ENCODE measurements around the gene FRMD4A. TPM values are rescaled to one million over a fixed set of nuclear protein-coding genes. Genes with fewer than 3 reads are reported as not detected.
A peak's percentile ranks its signal among the peaks of the same experiment; 100 is the strongest.
"Not testable (repeated sequence)": the region's sequence is repeated elsewhere in the genome, so short reads cannot be mapped to it uniquely, and the experiment has no call there.

Gene FRMD4A
- total RNA-seq, 2 donors from 2014 or later: 0.35 to 0.50 TPM

DNA sequence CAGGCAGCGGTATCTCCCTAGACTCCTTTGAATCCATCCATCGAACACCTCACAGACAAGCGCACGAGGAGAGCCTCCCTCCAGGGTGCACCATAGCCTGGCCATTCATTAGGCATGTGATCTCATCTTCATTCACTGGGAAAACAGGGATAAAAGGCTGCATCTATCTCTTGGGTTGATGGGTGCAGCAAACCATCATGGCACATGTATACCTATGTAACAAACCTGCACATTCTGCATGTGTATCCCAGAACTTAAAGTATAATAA is 552.1 kb downstream of the FRMD4A start:
- not testable (repeated sequence) for DNase-seq; H3K36me3 Mint-ChIP-seq (ENCODE audit: insufficient read depth in 2 of 2); H3K9me3 Mint-ChIP-seq; ATAC-seq (replicated peaks in 1 of 2); H3K4me1 Mint-ChIP-seq (ENCODE audit: low read depth); H3K27me3 Mint-ChIP-seq (ENCODE audit: low read depth); H3K27ac Mint-ChIP-seq; H3K4me3 Mint-ChIP-seq

DNA sequence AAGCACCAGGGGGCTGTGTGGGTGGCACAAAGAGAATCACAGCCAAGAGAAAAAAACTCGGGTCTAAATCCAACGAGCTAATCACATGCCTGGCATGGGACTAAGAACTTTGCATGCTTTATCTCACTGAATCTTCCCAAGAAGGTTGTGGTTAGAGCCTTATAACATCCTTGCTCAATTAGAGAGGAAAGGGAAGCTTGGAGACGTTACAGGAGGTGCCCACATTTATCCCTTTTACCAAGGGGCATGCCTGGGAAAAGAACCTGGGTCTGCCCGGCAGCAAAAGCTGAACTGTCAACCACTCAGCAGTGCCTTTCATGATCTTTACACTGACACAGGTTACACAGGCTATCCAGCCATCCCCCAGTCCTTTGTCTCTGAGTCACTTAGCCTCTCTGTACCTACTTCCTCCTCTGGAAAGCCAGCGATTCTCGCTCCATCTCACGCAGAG is 553.8 kb downstream of the FRMD4A start:
- ATAC-seq (replicated peaks in 1 of 2) (no peak), DNase-seq (no peak)
- no peak overlapping the region for H3K4me3 Mint-ChIP-seq

DNA sequence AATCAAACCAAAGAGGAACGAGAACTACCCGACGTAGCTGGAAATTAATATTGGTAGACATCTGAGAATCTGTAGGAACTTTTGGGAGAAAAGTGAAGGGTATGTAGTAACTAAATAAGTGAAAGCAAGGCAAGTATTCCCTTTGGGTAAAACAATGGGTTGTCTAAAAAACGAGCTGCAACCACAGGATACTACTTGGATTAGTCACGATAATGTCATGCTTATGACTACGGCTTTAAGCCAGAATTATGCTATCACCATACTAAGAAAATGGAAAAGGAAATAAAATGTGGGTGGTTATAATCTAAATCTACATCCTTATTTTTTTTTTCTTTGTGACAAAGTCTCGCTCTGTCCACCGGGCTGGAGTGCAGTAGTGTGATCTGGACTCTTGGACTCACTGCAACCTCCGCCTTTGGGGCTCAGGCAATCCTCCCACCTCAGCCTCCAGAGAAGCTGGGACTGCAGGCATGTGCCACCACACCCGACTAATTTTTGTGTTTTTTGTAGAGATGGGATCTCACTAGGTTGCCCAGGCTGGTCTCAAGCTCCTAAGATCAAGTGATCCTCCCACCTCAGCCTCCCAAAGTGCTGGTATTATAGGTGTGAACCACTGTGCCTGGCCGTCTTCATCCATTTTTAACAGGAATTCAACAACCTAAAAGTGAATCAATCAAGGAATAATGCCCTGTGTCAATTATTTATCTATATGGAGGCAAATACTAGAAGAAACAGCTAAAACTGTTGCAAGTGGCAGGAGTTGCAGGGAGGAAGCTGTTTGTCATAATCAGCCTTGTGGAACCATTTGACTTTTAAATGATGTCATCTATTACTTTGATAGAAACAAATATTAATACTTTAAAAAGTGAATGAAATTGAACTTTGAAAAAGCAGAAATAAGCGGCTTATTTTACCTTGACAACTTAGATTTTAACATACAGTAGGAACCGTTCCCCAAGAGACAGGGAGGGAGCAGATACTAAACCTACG is 554.6 kb downstream of the FRMD4A start:
- Mint-ChIP-seq H3K9me3 (no peaks in the 10 kb centered on the region), H3K4me1 (ENCODE audit: low read depth) (peaks cover 4% of the 10 kb centered on the region)

More for the DNA sequence above, 553.8 kb downstream of the FRMD4A start:
- H3K27ac Mint-ChIP-seq: no peak overlapping the region
- peaks cover 4% of the 10 kb centered on the region for H3K4me1 Mint-ChIP-seq (ENCODE audit: low read depth)
- H3K36me3 Mint-ChIP-seq (ENCODE audit: insufficient read depth in 2 of 2): no peaks in the 10 kb centered on the region
- H3K27me3 Mint-ChIP-seq (ENCODE audit: low read depth): no peaks in the 10 kb centered on the region
- no peaks in the 10 kb centered on the region for H3K9me3 Mint-ChIP-seq

DNA sequence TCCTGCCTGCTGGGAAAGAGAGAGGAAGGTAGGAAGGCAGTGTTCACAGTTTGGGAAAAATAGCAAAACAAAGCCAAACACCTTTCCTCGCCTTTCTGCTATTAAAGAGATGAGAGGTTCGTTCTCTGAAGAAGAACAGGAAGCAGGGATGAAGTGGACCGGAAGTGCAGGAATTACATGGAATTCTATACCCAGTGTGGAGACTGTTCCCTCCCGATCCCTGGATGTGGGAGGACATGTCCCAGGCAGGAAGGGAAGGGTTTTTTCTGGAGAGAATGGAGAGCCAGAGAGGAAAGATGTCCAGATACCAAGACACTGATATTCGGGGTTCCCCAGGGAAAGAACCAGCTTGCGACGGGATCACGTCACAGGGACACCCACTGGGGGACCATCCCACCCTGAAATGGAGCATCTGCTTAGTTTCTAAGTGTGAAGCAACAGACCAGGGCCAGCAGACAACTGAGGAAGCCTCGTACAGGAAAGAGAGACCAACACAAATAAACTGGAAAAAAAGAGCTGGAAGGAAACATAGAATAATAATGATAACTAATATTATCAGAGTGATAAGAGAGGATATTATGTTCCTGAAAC is 556.3 kb downstream of the FRMD4A start:
- Mint-ChIP-seq H3K9me3 (no peaks in the 10 kb centered on the region), H3K4me3 (no peak overlapping the region), H3K27ac (no peak overlapping the region), H3K4me1 (ENCODE audit: low read depth) (peaks cover 4% of the 10 kb centered on the region), H3K36me3 (ENCODE audit: insufficient read depth in 2 of 2) (no peaks in the 10 kb centered on the region), H3K27me3 (ENCODE audit: low read depth) (peaks cover 5% of the 10 kb centered on the region)
- DNase-seq: no peak
- ATAC-seq (replicated peaks in 1 of 2): no peak

More for the DNA sequence above, 554.6 kb downstream of the FRMD4A start:
- no peaks in the 10 kb centered on the region for H3K36me3 Mint-ChIP-seq (ENCODE audit: insufficient read depth in 2 of 2)
- no peak for DNase-seq
- no peak overlapping the region for H3K27ac Mint-ChIP-seq
- H3K27me3 Mint-ChIP-seq (ENCODE audit: low read depth): no peaks in the 10 kb centered on the region
- peak in 1 of 2 donors; percentile 19 for ATAC-seq (replicated peaks in 1 of 2)
- no peak overlapping the region for H3K4me3 Mint-ChIP-seq

DNA sequence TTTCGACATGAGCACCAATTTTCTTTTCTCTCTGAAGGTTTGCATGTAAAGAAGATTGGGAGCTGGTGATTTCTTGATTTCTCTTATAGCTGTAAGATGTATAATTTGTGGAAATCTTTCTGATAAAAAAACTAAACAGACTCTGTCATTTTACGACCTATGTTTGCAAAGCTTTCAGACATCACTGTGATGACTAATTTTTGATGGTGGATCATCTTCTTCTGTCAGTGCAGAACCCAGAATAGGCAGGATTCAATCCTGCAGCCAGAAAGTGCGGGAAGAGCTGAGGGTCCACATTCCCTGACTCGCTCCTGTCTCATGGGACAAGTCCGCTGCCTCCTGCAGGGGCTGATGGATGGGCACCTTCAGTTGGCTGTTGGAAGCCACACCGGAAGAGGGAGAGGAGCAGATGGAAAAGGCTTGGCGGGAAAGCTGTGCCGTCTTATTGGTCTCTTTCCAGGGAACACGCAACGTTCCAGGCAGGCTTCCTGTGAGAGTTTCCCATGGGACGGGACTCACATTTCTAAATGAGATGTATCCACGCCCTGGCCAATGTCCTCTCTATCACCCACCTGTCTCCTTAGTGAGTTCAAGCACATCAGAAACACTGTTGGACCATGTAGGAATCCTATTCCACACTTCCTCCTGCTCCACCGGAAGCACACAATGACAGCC is 557.1 kb downstream of the FRMD4A start:
- H3K27ac Mint-ChIP-seq: no peak overlapping the region
- no peaks in the 10 kb centered on the region for H3K9me3 Mint-ChIP-seq
- no peaks in the 10 kb centered on the region for H3K36me3 Mint-ChIP-seq (ENCODE audit: insufficient read depth in 2 of 2)
- no peak overlapping the region for H3K4me3 Mint-ChIP-seq
- H3K4me1 Mint-ChIP-seq (ENCODE audit: low read depth): peaks cover 4% of the 10 kb centered on the region
- no peak for DNase-seq
- no peak for ATAC-seq (replicated peaks in 1 of 2)
- peaks cover 5% of the 10 kb centered on the region for H3K27me3 Mint-ChIP-seq (ENCODE audit: low read depth)

DNA sequence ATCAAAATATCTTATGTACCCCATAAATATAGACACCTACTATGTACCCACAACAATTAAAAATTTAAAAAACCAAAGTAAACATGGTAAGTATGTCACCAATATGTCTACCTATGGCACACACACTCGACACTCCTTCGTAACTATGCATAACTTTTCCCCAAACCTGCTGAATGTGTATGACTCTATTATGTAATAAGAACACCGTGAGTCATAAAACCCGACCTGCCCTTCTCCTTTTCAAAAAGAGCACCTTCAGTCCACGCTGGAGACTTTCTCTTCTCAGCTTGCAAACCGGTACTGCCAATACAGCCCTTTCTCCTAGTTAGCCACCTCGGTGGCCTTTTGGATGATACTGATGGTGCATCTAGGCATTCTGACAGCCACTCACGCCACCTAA is 557.7 kb downstream of the FRMD4A start:
- Mint-ChIP-seq H3K36me3 (ENCODE audit: insufficient read depth in 2 of 2) (no peaks in the 10 kb centered on the region), H3K9me3 (no peaks in the 10 kb centered on the region), H3K27me3 (ENCODE audit: low read depth) (peaks cover 5% of the 10 kb centered on the region), H3K4me1 (ENCODE audit: low read depth) (peaks cover 1% of the 10 kb centered on the region), H3K4me3 (no peak overlapping the region), H3K27ac (no peak overlapping the region)
- ATAC-seq (replicated peaks in 1 of 2) (no peak), DNase-seq (no peak)

DNA sequence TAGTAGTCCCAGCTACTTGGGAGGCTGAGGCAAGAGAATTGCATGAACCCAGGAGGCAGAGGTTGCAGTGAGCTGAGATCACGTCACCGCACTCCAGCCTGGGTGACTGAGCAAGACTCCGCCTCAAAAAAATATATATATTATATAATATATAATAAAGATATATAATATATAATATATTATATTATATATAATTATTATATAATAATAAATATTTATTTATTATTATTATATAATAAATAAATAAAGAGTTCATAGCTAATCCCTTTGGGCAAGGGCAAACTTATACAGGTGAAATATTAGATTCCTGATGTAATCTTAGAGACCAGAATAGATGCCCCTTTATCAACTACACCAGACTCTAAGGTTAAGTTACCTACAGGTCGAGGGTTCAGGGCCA is 558.7 kb downstream of the FRMD4A start:
- Mint-ChIP-seq H3K4me3 (no peak overlapping the region), H3K9me3 (no peaks in the 10 kb centered on the region), H3K27ac (no peak overlapping the region), H3K4me1 (ENCODE audit: low read depth) (no peaks in the 10 kb centered on the region), H3K27me3 (ENCODE audit: low read depth) (peaks cover 5% of the 10 kb centered on the region), H3K36me3 (ENCODE audit: insufficient read depth in 2 of 2) (no peaks in the 10 kb centered on the region)
- ATAC-seq (replicated peaks in 1 of 2) (no peak), DNase-seq (no peak)

DNA sequence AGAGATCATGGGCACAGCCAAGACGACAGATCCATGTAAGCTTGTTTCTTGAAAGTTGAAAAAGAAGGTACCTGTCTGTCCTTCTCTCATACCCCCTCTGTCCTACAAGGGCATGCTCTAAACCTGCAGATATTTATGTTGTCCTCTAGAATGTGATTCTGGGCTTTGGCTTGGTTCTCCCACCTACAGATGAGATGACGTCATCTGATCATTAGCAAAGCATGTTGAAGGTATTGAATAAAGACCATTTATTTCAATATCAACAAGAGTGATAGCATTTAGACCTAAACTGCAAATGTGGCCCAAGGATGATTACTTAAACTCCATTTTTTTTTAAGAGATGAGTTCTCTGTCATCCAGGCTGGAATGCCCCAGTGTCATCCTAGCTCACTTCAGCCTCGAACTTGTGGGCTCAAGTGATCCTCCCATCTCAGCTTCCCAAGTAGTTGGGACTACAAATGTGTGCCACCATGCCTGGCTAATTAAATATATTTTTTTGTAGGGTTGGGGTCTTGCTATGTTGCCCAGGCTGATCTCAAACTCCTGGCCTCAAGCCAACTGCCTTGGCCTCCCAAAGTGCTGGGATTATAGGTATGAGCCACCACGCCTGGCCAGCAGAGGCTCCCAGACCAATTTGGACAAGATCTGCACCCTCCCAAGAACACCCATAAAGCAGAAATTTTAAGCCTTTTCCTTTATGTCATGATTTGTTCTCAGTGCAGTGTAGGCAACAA is 559.8 kb downstream of the FRMD4A start:
- Mint-ChIP-seq H3K27me3 (ENCODE audit: low read depth) (peaks cover 5% of the 10 kb centered on the region), H3K36me3 (ENCODE audit: insufficient read depth in 2 of 2) (no peaks in the 10 kb centered on the region), H3K27ac (no peak overlapping the region), H3K9me3 (no peaks in the 10 kb centered on the region), H3K4me1 (ENCODE audit: low read depth) (no peaks in the 10 kb centered on the region), H3K4me3 (no peak overlapping the region)
- DNase-seq: no peak
- ATAC-seq (replicated peaks in 1 of 2): no peak

DNA sequence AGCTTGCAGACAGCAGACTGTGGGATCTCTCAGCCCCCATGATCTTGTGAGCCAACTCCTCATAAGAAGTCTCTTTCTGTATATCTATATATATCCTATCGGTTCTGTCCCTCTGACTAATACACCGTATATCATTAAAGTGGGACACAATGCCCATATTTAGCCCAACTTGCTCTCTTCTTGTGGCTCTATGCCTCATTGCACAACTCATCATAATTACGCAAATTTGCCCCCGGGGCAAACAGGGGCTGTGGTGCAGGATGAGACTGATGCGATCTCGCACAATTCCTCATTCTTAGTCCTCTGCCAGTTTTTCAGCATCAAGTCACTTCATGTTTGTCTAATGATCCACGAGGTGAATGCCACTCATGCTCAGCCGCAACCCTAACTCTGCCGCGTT is 560.8 kb downstream of the FRMD4A start:
- no peaks in the 10 kb centered on the region for H3K9me3 Mint-ChIP-seq

DNA sequence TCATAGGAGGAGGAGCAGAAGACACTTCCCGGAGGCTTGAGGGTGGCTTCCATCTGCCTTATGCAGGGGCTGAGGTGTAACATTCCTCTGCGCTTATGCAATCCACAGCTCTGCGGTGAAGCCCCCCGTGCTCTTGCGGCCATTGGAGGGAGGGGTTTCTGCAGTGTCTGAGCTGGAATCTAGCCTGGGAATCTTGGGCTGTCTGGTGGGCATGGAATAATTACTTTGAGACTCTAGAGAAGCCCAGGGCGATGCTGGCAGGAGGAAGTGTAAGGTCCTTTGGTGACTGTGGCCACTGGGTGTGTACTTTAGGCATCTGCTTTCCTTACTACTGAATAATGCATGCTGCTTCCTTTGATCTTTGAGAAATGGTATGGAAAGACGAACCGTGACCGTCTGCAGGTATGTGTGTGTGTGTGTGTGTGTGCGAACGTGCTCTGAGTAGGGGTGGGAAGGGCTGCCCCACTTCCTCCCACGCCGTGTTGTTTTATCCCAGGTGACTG is 563.0 kb downstream of the FRMD4A start:
- no peak overlapping the region for H3K4me3 Mint-ChIP-seq
- ATAC-seq (replicated peaks in 1 of 2) (no peak), DNase-seq (no peak)
- H3K9me3 Mint-ChIP-seq: no peaks in the 10 kb centered on the region
- H3K27me3 Mint-ChIP-seq (ENCODE audit: low read depth): peaks cover 5% of the 10 kb centered on the region
- no peaks in the 10 kb centered on the region for H3K4me1 Mint-ChIP-seq (ENCODE audit: low read depth)
- no peak overlapping the region for H3K27ac Mint-ChIP-seq
- H3K36me3 Mint-ChIP-seq (ENCODE audit: insufficient read depth in 2 of 2): no peaks in the 10 kb centered on the region

More for the DNA sequence above, 560.8 kb downstream of the FRMD4A start:
- Mint-ChIP-seq H3K4me3 (no peak overlapping the region), H3K36me3 (ENCODE audit: insufficient read depth in 2 of 2) (no peaks in the 10 kb centered on the region), H3K4me1 (ENCODE audit: low read depth) (no peaks in the 10 kb centered on the region), H3K27ac (no peak overlapping the region), H3K27me3 (ENCODE audit: low read depth) (peaks cover 5% of the 10 kb centered on the region)
- no peak for ATAC-seq (replicated peaks in 1 of 2)
- DNase-seq: no peak

DNA sequence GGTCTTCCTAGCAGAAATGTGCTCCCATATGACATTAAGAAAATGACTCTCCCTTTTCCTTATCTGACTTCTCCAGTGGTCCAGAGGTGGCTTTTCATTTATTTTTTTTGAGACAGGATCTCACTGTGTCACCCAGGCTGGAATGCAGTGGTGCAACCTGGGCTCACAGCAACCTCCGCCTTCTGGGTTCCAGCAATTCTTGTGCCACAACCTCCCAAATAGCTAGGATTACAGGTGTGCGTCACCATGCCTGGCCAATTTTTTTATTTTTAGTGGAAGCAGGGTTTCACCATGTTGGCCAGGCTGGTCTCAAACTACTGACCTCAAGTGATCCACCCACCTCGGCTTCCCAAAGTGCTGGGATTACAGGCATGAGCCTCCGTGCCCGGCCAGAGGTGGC is 563.6 kb downstream of the FRMD4A start:
- H3K27me3 Mint-ChIP-seq (ENCODE audit: low read depth); H3K4me1 Mint-ChIP-seq (ENCODE audit: low read depth); H3K9me3 Mint-ChIP-seq; H3K36me3 Mint-ChIP-seq (ENCODE audit: insufficient read depth in 2 of 2); ATAC-seq (replicated peaks in 1 of 2); DNase-seq; H3K27ac Mint-ChIP-seq; H3K4me3 Mint-ChIP-seq: not testable (repeated sequence)

DNA sequence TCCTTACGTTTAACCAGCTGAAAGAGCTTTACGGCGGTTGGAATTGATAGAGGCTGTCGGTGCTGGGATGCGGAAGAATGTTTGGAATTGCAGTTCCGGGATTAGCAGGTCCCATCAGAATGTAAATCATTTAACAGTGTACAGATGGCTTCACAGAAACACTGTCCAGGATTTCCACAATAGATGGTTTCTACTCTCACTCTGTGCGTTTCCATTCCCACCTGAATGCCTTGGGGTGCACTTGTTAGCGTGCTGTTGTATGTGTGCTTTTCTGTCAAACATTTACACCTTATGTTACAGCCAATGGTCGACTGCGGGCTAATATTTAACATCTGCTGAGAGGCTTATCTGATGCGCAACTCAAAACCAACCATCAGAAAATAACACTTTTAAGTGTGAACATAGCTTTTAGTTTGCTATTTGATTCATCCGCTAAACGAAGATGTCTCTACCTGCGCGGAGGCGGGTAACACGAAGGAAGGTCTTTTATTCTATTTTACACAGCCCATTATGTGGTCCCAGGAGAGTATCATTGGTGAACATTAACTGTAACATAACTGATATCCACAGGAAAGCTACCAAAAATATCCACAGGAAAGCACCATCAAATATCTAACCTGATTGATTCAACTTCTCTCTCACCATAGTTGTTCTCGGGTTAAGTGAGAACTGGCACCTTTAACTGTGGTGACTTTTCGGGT is 564.9 kb downstream of the FRMD4A start:
- H3K27me3 Mint-ChIP-seq (ENCODE audit: low read depth): peaks cover 5% of the 10 kb centered on the region
- H3K4me3 Mint-ChIP-seq: no peak overlapping the region
- H3K4me1 Mint-ChIP-seq (ENCODE audit: low read depth): peaks cover 8% of the 10 kb centered on the region
- H3K27ac Mint-ChIP-seq: no peak overlapping the region
- H3K9me3 Mint-ChIP-seq: no peaks in the 10 kb centered on the region
- no peaks in the 10 kb centered on the region for H3K36me3 Mint-ChIP-seq (ENCODE audit: insufficient read depth in 2 of 2)
- DNase-seq (no peak), ATAC-seq (replicated peaks in 1 of 2) (no peak)
